IPS DF 19.7 (cell line): ENCODE measurements around the gene GTPBP2.
"Not testable (repeated sequence)": the region's sequence is repeated elsewhere in the genome, so short reads cannot be mapped to it uniquely, and the experiment has no call there.

Experiments used
- DNase-seq: peaks from one replicate; pipeline ENCODE4 v3.0.0-alpha.2; 2013; ENCODE audit warnings: low read depth, low spot score

Gene GTPBP2

DNA sequence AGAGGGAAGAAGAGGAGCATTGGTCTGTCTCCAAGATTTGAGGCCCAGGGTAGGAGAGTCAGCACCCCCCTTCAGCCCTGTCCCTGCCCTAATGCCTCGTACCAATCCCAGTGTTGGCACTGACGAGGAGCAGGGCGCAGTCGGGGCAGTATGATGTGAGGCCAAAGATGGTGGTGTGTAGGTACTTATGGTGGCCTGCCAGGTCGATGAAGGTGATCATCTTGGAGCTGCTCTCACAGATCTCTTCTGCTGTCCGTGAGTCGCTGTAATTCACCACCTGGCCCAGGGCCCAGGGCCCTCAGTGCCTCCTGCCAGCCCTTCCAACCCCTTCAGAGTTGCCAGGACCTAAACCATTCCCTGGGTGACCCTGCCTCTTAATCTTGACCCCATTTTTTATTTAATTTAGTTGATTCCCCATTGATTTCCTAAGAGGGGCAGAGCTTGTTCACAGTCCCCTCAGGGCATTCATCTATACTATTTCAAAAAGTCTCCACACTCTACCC, 4.2 kb downstream of the GTPBP2 start:
- no peak for DNase-seq

GRCh38 chr6:43623880-43624785, 4.9 kb downstream of the GTPBP2 start:
- no peak for DNase-seq

GRCh38 chr6:43622541-43622940, 6.5 kb downstream of the GTPBP2 start:
- DNase-seq = no peak

DNA sequence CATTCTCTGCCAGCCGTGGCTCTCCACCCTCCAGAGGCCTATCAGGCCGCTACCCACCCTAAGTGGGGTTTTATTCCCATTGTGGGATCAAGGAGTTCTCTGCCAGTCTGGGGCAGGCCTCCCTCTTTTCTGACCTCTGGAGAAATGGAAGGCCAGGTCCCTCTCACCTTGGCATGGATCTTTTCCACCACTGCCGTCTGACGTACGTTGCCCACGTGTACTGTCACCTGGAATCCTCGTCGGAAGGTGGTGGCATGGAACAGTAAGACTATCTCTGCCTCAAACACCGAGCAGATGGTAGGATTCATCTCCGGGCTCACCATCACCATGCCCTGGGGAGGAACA, 7.3 kb downstream of the GTPBP2 start:
- no peak for DNase-seq

DNA sequence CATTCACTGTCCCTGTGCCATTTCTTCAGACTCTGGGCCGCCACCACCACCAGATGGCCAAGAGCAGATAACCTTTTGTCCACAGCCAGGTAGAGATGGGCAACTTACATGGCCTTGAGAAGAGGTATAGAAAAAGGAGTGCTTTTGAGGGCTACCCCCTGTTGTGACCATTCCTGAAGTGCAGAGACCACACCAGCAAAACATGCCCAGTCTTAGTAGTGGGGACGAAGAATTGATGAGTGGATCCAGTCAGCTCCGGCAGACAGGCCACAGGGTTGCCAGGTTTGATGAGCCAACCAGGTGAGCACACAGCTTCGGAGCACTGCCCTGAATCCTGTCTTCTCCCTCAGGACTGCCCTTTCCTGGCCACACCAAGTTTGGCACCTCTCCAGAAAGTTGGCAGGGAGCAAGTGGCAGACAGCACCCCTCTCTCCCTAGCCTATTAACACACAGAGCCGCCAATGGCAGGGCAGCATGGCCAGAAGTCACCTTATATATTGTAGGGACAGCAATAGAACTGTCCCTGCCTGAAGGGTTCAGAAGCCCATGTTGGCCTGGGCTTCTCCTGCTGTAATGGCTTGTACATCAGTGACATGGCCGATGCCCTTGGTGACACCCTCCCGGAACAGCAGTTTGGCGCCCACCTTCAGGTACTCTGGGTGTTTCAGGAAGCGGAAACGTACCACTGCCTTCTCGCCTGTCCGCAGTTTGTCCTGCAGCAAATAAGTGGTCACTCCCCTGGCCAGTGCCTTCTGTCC, 7.8 kb downstream of the GTPBP2 start:
- DNase-seq = no peak

DNA sequence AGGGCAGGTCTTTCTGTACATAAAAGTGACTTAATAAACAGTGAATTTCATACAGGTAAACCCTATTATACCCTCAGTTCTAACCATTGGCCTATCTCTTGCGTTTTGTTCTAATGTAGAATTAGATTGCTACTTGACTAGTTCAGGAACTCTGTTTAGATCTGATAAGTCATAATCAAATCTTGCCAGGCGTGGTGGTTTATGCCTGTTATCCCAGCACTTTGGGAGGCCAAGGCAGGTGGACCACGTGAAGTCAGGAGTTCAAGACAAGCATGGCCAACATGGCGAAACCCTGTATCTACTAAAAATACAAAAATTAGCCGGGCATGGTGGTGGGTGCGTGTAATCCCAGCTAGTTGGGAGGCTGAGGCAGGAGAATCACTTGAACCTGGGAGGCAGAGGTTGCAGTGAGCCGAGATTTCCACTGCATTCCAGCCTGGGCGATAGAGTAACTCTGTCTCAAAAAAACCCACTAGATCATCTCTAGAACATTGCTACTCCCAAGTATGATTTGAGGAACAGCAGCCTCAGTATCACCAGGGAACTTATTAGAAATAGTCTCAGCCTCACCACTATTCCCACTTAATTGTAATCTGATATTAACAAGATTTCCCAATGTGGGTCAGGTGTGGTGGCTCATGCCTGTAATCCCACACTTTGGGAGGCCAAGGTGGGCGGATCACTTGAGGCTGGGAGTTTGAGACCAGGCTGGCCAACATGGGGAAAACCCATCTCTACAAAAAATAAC, 12.2 kb downstream of the GTPBP2 start:
- no peak for DNase-seq

DNA sequence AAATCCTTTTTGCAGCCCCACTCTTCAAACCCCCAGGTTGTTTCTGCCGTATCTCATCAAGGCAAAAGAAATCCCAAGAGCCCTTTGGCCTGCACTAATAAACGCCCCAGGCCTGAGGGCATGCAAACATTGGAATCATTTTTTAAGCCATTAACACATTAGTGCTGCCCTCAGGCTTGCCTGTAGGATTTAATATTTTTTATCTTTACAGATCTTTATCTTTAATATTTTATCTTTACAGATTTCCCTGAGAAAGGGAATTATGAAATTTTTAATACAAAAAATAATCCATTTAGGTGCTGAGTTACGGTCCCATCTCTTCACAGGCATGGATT, 14.7 kb downstream of the GTPBP2 start:
- no peak for DNase-seq

DNA sequence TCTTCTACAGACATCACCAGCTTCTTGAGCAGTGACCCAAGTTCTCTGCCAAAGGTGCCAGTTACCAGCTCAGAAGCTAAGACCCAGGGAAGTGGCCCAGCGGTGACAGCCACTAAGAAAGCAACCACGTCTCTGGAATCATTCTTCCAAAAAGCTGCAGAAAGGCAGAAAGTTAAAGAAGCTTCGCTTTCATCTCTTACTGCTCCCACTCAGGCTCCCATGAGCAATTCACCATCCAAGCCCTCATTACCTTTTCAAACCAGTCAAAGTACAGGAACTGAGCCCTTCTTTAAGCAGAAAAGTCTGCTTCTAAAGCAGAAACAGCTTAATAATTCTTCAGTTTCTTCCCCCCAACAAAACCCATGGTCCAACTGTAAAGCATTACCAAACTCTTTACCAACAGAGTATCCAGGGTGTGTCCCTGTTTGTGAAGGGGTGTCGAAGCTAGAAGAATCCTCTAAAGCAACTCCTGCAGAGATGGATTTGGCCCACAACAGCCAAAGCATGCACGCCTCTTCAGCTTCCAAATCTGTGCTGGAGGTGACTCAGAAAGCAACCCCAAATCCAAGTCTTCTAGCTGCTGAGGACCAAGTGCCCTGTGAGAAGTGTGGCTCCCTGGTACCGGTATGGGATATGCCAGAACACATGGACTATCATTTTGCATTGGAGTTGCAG, 15.2 kb downstream of the GTPBP2 start:
- no peak for DNase-seq

- DNase-seq = no peak
Measured at GRCh38 chr6:43610431-43610830, 18.6 kb downstream of the GTPBP2 start.

DNA sequence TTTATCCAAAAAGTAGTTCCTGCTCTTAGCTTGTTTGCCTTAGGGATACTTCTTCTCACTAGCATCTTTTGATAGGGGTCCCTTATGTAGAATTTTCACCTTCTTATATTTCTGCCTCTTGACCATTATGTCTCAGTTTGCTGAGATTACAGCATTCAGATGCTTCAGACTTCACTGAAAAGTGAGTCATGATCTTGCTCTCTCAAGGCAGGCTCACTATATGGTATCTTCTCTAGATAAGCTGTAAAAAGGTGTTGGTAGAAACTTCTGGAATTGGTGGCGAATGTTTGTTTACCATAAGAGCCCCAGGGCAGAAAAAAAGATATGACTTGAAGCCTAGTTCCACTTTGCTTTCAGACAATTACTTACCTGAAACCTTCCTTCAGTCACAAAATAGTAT, 19.7 kb downstream of the GTPBP2 start:
- no peak for DNase-seq

DNA sequence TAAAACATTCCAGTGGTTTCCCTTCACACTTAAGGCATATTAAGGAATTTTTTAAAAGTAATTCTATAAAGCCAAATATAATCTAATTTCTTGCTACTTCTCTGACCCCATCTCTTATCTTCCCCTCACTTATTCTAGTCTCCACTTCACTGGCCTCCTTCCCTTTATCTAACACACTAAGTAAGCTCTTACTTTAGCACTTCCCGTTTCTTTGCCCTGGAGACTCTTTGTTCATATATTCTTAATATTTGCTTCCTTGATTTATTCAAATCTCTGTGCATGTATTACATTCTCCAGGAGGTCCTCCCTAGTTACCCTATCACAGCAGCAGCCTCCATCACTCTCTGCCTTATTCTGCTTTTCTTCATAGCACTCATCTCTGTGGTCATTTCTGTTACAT, 20.3 kb downstream of the GTPBP2 start:
- no peak for DNase-seq

- peak; percentile 69 for DNase-seq
Measured at GRCh38 chr6:43608310-43608763, 20.7 kb downstream of the GTPBP2 start.

GRCh38 chr6:43606019-43606418, 23.0 kb downstream of the GTPBP2 start:
- no peak for DNase-seq

DNA sequence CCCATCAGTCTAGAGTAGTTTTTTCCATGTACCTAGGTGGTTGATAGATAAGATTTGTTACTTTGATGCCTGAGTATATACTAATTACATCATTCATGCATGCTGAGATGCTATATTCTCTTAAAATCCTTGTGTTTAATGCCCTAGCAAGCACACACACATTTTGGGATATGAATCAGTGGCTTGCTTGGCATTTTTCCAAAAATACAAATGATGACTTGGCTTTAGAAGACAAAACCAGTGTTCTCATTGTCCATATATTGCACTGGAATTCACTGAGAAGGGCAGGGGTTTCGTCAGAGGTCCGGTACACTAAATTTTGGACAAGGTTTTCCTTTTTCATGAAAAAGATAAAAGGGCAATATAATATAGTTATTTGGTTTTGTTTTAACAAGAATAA, 24.9 kb downstream of the GTPBP2 start:
- DNase-seq = no peak

DNA sequence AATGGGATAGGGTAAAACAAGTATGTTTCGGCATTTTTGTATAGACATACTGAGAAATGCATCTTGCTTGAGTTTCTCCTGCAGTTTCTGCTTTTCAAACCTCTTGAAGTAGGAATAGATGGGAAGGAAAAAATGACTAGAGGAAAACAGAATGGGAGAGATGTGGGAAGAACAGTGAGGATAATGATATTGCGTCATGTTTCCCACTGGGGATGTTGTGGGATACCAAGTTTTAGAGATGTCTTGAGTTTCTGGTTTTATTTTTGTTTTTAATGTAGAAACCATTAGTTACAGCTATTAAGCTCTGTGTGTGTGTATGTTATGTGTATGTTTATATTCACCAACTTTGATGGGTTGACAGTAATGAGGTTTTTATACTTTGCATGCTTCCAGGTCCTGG, 28.5 kb downstream of the GTPBP2 start:
- no peak for DNase-seq

DNA sequence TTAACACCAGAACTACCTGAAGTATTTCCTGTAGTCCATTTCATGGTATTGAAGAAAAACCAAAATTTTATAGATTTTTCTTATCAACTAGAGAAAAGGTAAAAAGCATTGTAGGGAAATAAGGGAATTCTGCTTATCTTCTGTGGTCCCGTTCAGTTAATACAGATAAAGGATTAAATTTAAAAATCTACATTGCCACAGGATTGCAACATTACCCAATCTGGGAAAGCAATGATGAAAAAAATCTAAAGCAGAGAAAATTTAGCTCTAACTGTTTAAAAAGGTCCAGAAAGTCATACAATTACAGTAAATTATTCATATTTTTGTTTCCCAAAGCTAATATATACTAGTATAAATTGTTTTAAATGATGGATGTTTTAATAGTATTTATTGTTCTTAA, 35.1 kb downstream of the GTPBP2 start:
- DNase-seq = no peak

DNA sequence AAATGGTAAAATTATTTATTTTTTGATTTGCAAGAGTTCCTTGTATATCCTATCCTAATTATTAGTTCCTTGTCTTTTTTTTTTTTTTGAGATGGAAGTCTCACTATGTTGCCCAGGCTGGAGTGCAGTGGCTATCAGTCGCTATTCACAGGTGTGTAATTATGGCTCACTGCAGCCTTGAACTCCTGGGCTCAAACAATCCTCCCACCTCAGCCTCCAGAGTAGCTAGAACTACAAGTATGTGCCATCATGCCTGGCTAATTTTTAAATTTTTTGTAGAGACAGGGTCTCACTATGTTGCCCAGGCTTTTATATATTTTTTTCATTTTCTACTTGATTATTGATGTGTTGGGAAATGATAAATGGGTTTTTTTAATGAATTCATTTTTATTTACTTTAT, 39.5 kb downstream of the GTPBP2 start:
- not testable (repeated sequence) for DNase-seq

DNA sequence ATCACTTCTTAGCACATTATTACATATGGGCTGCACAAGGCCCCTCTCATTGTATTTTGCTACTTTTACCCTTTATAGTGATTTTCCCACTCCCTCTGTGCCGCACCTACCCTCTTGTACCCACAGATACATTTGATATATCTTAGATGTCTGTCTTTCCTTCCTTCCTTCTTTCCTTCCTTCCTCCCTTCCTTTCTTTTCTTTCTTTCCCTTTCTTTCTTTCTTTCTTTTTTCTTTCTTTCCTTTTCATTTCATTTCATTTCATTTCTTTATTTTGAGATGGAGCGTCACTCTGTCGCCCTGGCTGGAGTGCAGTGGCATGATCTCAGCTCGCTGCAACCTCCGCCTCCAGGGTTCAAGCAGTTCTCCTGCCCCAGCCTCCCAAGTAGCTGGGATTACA, 40.9 kb downstream of the GTPBP2 start:
- no peak for DNase-seq

DNA sequence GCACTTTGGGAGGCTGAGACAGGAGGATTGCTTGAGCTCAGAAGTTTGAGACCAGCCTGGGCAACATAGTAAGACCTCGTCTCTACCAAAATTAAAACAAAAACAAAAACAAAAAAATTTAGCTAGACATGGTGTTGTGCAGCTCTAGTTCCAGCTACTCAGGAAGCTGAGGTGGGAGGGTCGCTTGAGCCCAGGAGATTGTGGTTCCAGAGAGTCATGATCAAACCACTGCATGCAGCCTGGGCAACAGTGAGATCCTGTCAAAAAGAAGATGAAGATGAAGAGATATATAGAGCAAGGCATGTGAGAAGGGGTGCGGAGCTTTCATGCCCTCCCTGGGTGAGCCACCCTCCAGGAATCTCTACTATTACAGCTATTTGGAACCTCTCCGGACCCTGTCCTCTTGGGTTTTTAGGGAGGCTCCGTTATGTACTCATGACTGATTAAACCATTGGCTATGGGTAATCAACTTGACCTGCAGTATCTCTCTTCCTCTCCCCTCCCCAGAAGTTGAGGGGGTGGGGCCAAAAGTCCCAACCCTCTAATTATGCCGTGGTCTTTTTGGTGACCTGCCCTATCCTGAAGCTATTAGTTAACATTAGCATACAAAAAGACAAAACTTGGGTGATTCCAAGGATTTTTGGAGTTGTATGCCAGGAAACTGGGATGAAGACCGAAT, 44.0 kb downstream of the GTPBP2 start:
- no peak for DNase-seq

DNA sequence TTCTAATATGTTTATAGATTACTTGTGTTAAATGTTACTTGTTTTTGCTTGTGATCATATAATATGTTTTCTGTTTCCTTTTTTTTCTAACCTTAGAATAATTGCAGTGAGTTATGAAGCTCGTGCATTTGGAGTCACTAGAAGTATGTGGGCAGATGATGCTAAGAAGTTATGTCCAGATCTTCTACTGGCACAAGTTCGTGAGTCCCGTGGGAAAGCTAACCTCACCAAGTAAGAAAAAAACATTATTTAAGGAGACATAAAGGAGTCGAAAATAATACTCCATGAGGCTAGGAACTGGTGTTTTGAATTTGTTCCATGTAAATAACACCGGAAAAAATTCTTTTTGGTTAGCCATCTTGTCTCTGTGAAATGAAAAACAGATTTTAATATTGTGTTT, 46.2 kb downstream of the GTPBP2 start:
- DNase-seq = no peak

DNA sequence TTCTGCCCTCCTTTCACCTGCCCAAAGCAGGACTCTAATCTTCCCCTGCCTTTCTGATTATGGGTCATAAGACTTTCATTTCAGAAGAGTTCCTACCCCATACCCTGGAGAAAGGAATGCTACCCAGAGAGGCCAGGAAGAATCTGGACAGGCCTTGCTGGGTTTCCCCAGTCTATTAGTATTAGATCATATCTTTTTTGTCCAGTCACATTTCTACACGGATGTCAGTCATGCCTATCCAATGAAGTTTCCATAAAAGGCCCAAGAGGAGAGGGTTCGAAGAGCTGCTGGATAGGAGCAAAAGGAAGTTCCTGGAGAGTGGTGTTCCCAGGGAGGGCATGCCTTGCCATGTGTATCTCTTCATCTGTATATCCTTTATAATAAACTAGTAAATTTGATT, 49.9 kb downstream of the GTPBP2 start:
- DNase-seq = no peak
